AG09309 (cell line): Measurements from ENCODE around the gene GOPC.

Source experiments
- DNase-seq: peaks from one replicate; pipeline ENCODE4 v3.0.0-alpha.2; 2010; ENCODE audit warnings: low read depth
- H3K4me3 ChIP-seq: 2 replicates; pipeline ENCODE4 v1.5.1; 2011; ENCODE audit warnings: mild to moderate bottlenecking, low read depth, low read length, moderate library complexity; ENCODE audit not compliant: control insufficient read depth
- CTCF ChIP-seq: IDR thresholded peaks from 2 replicates; pipeline ENCODE4 v1.5.1; 2011; ENCODE audit warnings: mild to moderate bottlenecking, low read depth, low read length, inconsistent platforms; ENCODE audit not compliant: insufficient read depth, control insufficient read depth; ENCODE audit errors: missing control alignments

The GOPC gene

GRCh38 chr6:117573006-117573680, 29.2 kb downstream of the GOPC start:
- H3K4me3 ChIP-seq, result no peak overlapping the region
- no peak for DNase-seq
- TF ChIP-seq CTCF, result no peak

GRCh38 chr6:117568831-117569410, 33.4 kb downstream of the GOPC start:
- no peak overlapping the region for H3K4me3 ChIP-seq
- TF ChIP-seq CTCF, result no peak
- no peak for DNase-seq

GRCh38 chr6:117568247-117568646, 34.1 kb downstream of the GOPC start:
- no peak for DNase-seq
- no peak for TF ChIP-seq CTCF
- no peak overlapping the region for H3K4me3 ChIP-seq

GRCh38 chr6:117564681-117565080, 37.6 kb downstream of the GOPC start:
- no peak overlapping the region for H3K4me3 ChIP-seq
- no peak for TF ChIP-seq CTCF
- DNase-seq, result no peak

GRCh38 chr6:117561128-117561527, 41.2 kb downstream of the GOPC start:
- no peak for DNase-seq
- no peak for TF ChIP-seq CTCF
- no peak overlapping the region for H3K4me3 ChIP-seq

GRCh38 chr6:117559299-117559698, 43.0 kb downstream of the GOPC start:
- H3K4me3 ChIP-seq, result no peak overlapping the region
- DNase-seq, result no peak
- TF ChIP-seq CTCF, result no peak
